ENCODE results near the gene RPL22.

GRCh38 chr1:6208723-6209660 is 9.6 kb upstream of the RPL22 start:
- TF ChIP-seq, protein P1, sequence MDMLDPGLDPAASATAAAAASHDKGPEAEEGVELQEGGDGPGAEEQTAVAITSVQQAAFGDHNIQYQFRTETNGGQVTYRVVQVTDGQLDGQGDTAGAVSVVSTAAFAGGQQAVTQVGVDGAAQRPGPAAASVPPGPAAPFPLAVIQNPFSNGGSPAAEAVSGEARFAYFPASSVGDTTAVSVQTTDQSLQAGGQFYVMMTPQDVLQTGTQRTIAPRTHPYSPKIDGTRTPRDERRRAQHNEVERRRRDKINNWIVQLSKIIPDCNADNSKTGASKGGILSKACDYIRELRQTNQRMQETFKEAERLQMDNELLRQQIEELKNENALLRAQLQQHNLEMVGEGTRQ (IDR thresholded peaks at IDR 0.05; ENCODE audit: low read depth, low read length): no peak
- TF ChIP-seq, protein P1 (CRISPR knock-in tag; IDR thresholded peaks at IDR 0.05; ENCODE audit: borderline replicate concordance): no peak
- no peak for TF ChIP-seq ZFP37 (CRISPR knock-in tag; IDR thresholded peaks at IDR 0.05; ENCODE audit: borderline replicate concordance)
- no peak for TF ChIP-seq ZNF143 (CRISPR knock-in tag; IDR thresholded peaks at IDR 0.05)
- TF ChIP-seq CEBPB (IDR thresholded peaks at IDR 0.05; ENCODE audit: borderline replicate concordance, low read depth, low read length): no peak
- no peak for TF ChIP-seq JUN (CRISPR knock-in tag; IDR thresholded peaks at IDR 0.05)
- TF ChIP-seq BHLHE40 (IDR thresholded peaks at IDR 0.05; ENCODE audit: low read length): no peak
- TF ChIP-seq EZH2 (conservative IDR thresholded peaks at IDR 0.05; ENCODE audit: low read depth, low read length): no peak
- TF ChIP-seq ZNF207 (IDR thresholded peaks at IDR 0.05; ENCODE audit: borderline replicate concordance): no peak
- no peak for TF ChIP-seq SP1 (IDR thresholded peaks at IDR 0.05)
- TF ChIP-seq SP1 (CRISPR knock-in tag; IDR thresholded peaks at IDR 0.05): no peak
- TF ChIP-seq RFX5 (IDR thresholded peaks at IDR 0.05; ENCODE audit: low read depth, low read length): no peak
- TF ChIP-seq, protein P2, sequence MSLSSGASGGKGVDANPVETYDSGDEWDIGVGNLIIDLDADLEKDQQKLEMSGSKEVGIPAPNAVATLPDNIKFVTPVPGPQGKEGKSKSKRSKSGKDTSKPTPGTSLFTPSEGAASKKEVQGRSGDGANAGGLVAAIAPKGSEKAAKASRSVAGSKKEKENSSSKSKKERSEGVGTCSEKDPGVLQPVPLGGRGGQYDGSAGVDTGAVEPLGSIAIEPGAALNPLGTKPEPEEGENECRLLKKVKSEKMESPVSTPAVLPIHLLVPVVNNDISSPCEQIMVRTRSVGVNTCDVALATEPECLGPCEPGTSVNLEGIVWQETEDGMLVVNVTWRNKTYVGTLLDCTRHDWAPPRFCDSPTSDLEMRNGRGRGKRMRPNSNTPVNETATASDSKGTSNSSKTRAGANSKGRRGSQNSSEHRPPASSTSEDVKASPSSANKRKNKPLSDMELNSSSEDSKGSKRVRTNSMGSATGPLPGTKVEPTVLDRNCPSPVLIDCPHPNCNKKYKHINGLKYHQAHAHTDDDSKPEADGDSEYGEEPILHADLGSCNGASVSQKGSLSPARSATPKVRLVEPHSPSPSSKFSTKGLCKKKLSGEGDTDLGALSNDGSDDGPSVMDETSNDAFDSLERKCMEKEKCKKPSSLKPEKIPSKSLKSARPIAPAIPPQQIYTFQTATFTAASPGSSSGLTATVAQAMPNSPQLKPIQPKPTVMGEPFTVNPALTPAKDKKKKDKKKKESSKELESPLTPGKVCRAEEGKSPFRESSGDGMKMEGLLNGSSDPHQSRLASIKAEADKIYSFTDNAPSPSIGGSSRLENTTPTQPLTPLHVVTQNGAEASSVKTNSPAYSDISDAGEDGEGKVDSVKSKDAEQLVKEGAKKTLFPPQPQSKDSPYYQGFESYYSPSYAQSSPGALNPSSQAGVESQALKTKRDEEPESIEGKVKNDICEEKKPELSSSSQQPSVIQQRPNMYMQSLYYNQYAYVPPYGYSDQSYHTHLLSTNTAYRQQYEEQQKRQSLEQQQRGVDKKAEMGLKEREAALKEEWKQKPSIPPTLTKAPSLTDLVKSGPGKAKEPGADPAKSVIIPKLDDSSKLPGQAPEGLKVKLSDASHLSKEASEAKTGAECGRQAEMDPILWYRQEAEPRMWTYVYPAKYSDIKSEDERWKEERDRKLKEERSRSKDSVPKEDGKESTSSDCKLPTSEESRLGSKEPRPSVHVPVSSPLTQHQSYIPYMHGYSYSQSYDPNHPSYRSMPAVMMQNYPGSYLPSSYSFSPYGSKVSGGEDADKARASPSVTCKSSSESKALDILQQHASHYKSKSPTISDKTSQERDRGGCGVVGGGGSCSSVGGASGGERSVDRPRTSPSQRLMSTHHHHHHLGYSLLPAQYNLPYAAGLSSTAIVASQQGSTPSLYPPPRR (CRISPR knock-in tag; IDR thresholded peaks at IDR 0.05; ENCODE audit: borderline replicate concordance): no peak
- TF ChIP-seq MED1 (CRISPR knock-in tag; IDR thresholded peaks at IDR 0.05): no peak
